ENCODE measurements around the gene PIEZO2. TPM values are rescaled to one million over a fixed set of nuclear protein-coding genes. Genes with fewer than 3 reads are reported as not detected.

PIEZO2 gene
- total RNA-seq, 1 donor from 2014 or later = 0.46 TPM

DNA sequence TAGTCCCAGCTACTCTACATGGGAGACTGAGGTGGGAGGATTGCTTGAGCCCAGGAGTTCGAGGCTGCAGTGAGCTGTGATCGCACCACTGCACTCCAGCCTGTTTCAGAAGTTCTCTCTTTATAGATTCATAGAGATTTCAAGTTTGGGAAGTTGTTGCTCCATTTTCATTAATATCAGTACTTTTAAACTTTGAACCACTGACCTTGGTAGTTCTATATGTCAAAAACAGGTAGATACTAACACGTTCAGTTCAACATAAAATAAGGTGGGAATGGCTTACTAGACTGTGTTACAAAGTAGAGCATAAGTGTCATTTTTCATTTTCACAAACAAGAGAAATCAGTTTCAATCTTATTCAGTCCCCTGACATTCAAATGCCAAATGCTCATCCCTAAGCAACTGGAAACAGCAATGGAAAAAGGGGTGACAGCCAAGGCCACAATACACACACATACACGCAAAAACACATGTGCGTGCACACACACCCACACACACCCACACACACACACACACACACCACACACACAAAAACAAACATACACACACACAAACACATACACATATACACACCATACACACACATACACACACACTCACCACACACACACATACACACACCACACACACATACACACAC lies 71.7 kb downstream of the PIEZO2 start:
- intact Hi-C loops (cut with DNase I) = no loop called here
- no peak for DNase-seq (ENCODE audit: low spot score)

GRCh38 chr18:11074889-11075288 lies 74.5 kb downstream of the PIEZO2 start:
- intact Hi-C loops (cut with DNase I) = no loop called here
- DNase-seq (ENCODE audit: low spot score) = no peak

- DNase-seq (ENCODE audit: low spot score) = no peak
- intact Hi-C loops (cut with DNase I) = no loop called here
Measured at GRCh38 chr18:11073971-11074370, 75.4 kb downstream of the PIEZO2 start.

- no peak for DNase-seq (ENCODE audit: low spot score)
- intact Hi-C loops (cut with DNase I) = no loop called here
Measured at GRCh38 chr18:11072632-11073031, 76.7 kb downstream of the PIEZO2 start.

- intact Hi-C loops (cut with DNase I) = no loop called here
- no peak for DNase-seq (ENCODE audit: low spot score)
Measured at GRCh38 chr18:11071300-11071699, 78.1 kb downstream of the PIEZO2 start.

GRCh38 chr18:11070593-11070992 lies 78.8 kb downstream of the PIEZO2 start:
- intact Hi-C loops (cut with DNase I) = no loop called here
- no peak for DNase-seq (ENCODE audit: low spot score)

- intact Hi-C loops (cut with DNase I) = no loop called here
- DNase-seq (ENCODE audit: low spot score) = no peak
Measured at GRCh38 chr18:11066038-11066437, 83.3 kb downstream of the PIEZO2 start.

DNA sequence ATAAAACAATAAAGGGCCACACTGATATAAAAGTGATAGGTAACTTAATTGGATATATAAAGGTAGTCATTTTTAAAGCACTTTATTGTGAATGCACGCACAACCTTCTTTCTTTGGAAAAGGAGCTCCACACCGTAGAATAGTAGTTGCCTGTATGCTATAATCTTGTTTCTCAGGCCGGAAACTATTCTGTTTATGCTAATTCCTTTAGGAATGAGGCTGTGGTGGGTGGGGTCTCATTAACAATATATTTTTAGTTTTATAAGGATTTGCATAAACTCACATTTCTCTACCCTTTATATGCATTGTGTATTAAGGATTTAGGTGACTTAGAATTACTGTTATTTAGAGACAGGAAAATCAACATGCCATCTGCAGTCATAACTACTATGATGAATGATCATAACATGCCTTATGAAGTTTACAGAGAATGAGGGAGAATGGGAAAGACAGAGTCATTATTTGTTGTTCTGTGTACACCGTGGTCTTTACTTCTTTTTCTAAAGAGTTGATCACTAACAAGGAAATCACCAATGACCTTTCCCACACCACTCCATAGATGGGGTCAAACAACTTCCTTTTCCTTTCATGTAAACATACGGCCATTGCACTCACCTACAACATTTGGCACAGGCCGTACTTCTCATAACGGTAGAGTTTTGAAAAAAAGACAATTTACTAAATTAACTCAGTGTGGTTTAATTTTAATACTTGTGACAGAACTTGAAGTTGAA lies 84.5 kb downstream of the PIEZO2 start:
- intact Hi-C loops (cut with DNase I) = no loop called here

GRCh38 chr18:11064106-11064505 lies 85.3 kb downstream of the PIEZO2 start:
- no peak for DNase-seq (ENCODE audit: low spot score)
- intact Hi-C loops (cut with DNase I) = no loop called here

More for the DNA sequence above, 84.5 kb downstream of the PIEZO2 start:
- no peak for DNase-seq (ENCODE audit: low spot score)

DNA sequence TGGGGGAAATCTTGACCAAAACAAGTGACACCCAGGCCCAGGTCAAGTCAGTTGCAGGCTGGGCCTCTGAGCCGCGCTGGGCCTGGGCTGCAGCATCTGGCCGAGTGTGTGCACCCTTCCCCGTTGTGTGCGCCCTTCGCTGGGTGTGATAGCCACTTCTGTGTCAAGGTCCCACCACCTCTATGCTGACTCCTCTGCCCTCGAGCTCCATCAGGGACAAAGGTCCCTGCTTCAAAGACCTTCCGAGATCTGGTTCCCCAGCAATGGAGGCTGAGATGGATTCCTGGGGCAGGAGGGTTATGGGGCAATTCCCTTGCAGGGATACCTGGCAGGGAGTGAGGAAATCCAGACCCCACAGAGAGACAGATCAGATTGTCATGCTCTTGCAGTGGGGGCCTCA lies 93.6 kb downstream of the PIEZO2 start:
- DNase-seq (ENCODE audit: low spot score) = no peak
- intact Hi-C loops (cut with DNase I) = no loop called here

GRCh38 chr18:11054497-11054896 lies 94.9 kb downstream of the PIEZO2 start:
- no peak for DNase-seq (ENCODE audit: low spot score)
- intact Hi-C loops (cut with DNase I) = no loop called here

- intact Hi-C loops (cut with DNase I) = no loop called here
- DNase-seq (ENCODE audit: low spot score) = no peak
Measured at GRCh38 chr18:11053293-11053692, 96.1 kb downstream of the PIEZO2 start.

- intact Hi-C loops (cut with DNase I) = no loop called here
- DNase-seq (ENCODE audit: low spot score) = no peak
Measured at GRCh38 chr18:11052800-11053199, 96.6 kb downstream of the PIEZO2 start.

DNA sequence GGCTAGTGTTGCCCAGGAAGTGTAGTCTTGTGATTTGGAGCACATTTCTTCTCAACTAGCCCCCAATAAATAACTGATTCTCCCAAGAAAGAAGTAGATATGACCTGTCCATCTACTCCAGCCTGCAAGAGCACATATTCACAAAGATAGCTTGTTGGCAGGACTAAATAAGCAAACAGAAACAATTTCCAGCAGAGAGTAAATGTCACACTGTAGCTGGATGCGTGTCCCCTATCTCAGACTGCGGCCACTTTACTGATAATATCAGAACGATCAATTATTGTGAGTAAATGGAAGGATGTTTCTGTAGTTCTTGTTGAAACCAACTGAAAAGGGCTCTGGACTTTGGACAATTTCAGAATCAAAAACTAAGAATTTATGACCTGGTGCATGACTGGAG lies 97.9 kb downstream of the PIEZO2 start:
- intact Hi-C loops (cut with DNase I) = no loop called here
- DNase-seq (ENCODE audit: low spot score) = no peak

DNA sequence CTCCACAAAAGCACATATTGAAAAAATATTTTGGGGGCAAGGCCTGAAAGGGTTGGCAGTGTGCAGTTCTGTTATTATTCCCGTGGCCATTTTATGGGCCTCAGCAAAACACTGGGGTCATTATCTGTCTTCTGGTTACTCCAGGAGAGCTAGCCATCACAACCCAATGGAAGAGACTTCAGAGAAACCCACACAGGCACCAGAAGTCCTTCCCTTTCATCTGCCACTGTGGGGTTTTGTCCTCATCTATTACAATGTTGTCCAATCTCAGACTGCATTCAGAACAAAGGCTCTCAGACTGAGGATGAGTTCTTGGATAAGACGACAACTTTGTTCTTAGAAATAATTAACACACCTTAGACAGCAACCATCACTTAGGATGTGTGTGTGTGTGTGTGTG lies 98.4 kb downstream of the PIEZO2 start:
- no peak for DNase-seq (ENCODE audit: low spot score)
- intact Hi-C loops (cut with DNase I) = no loop called here

GRCh38 chr18:11047817-11048216 lies 101.6 kb downstream of the PIEZO2 start:
- intact Hi-C loops (cut with DNase I) = no loop called here
- no peak for DNase-seq (ENCODE audit: low spot score)

DNA sequence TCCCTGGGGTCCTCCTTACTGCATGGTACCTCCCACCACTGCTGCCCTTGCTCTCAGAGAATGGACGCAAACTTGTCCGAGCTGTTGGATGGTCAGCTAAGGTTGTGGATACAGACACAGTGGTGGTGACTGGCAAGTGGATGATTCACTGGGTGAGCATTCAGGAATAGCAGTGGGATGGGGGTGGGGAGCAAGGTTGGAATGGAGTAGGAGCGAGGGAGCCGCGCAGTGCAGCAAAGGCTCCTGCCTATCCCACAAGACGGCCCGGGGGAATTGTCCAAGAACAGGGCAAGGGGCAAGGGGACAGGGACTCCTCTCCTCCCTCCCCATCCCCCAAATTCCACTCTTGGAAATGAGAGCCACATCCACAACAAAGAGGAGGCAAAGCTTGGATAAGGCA lies 102.2 kb downstream of the PIEZO2 start:
- intact Hi-C loops (cut with DNase I) = no loop called here

GRCh38 chr18:11046140-11046539 lies 103.2 kb downstream of the PIEZO2 start:
- intact Hi-C loops (cut with DNase I) = no loop called here
- DNase-seq (ENCODE audit: low spot score) = no peak

More for the DNA sequence above, 102.2 kb downstream of the PIEZO2 start:
- no peak for DNase-seq (ENCODE audit: low spot score)

GRCh38 chr18:11043694-11044093 lies 105.7 kb downstream of the PIEZO2 start:
- DNase-seq (ENCODE audit: low spot score) = no peak
- intact Hi-C loops (cut with DNase I) = loop anchor here (2.0 kb wide), 1 partner anchor 193 kb away; no protein-coding TSS in a partner anchor

GRCh38 chr18:11042247-11042646 lies 107.1 kb downstream of the PIEZO2 start:
- DNase-seq (ENCODE audit: low spot score) = no peak
- intact Hi-C loops (cut with DNase I) = loop anchor here (2.0 kb wide), 1 partner anchor 191 kb away; no protein-coding TSS in a partner anchor

Data from cardiac septum (tissue), 1 donor.